Measurements from ENCODE around the gene BLOC1S1.
A peak's percentile ranks its signal among the peaks of the same experiment; 100 is the strongest.
"Not testable (repeated sequence)": the region's sequence is repeated elsewhere in the genome, so short reads cannot be mapped to it uniquely, and the experiment has no call there.

BLOC1S1 gene

GRCh38 chr12:55746174-55746912, 30.5 kb downstream of the BLOC1S1 start:
- no peak for DNase-seq

GRCh38 chr12:55746913-55747231, 31.0 kb downstream of the BLOC1S1 start:
- no peak for DNase-seq

- no peak for DNase-seq
Observed at GRCh38 chr12:55748230-55748993, 32.6 kb downstream of the BLOC1S1 start.

- no peak for DNase-seq
Observed at GRCh38 chr12:55755246-55755645, 39.4 kb downstream of the BLOC1S1 start.

- no peak for DNase-seq
Observed at GRCh38 chr12:55757701-55758100, 41.9 kb downstream of the BLOC1S1 start.

- DNase-seq = not testable (repeated sequence)
Observed at GRCh38 chr12:55758575-55758974, 42.7 kb downstream of the BLOC1S1 start.

GRCh38 chr12:55760663-55761062, 44.8 kb downstream of the BLOC1S1 start:
- DNase-seq = peak; percentile 74

- DNase-seq = no peak
Observed at GRCh38 chr12:55762646-55763045, 46.8 kb downstream of the BLOC1S1 start.

GRCh38 chr12:55765736-55766290, 50.0 kb downstream of the BLOC1S1 start:
- no peak for DNase-seq

- no peak for DNase-seq
Observed at GRCh38 chr12:55767156-55767555, 51.3 kb downstream of the BLOC1S1 start.

Data from activated CD4-positive, alpha-beta T cell treated with anti-CD3 and anti-CD28 coated beads, Interleukin-2, amount 50 U/mL, for 16 hours (primary cell).